Natural killer cell (primary cell): ENCODE results near the gene GSTT2. TPM values are rescaled to one million over a fixed set of nuclear protein-coding genes. Genes with fewer than 3 reads are reported as not detected.
A peak's percentile ranks its signal among the peaks of the same experiment; 100 is the strongest.

Experiments used
- ATAC-seq, 3 donors: fragments of 150-1000 bp in 2 of 3; fragments of 200-7000 bp in 1 of 3; cut with Tn5 transposase; 1 replicate in 1 of 3; 2 replicates in 2 of 3; pipeline ENCODE4 v1.10.0; 2021; ENCODE audit warnings: mild to moderate bottlenecking in 2 of 3, moderate library complexity in 2 of 3
- DNase-seq, 2 donors: peaks; one replicate each; pipeline versions ENCODE4 v3.0.0 to v3.0.0-alpha.2; 2013 to 2021; ENCODE audit warnings: mixed read lengths in 1 of 2
- H3K27ac ChIP-seq: one replicate; pipeline ENCODE4 v1.5.1; 2013; ENCODE audit warnings: mild to moderate bottlenecking, low read length
- H3K27me3 ChIP-seq: one replicate; pipeline ENCODE4 v1.6.1; 2013; ENCODE audit warnings: low read length; ENCODE audit not compliant: control insufficient read depth, insufficient read depth
- H3K36me3 ChIP-seq: one replicate; pipeline ENCODE4 v1.6.1; 2013; ENCODE audit warnings: low read length; ENCODE audit not compliant: control insufficient read depth, insufficient read depth
- H3K4me1 ChIP-seq: one replicate; pipeline ENCODE4 v1.6.1; 2013; ENCODE audit warnings: low read length; ENCODE audit not compliant: control insufficient read depth, insufficient read depth
- H3K4me3 ChIP-seq: one replicate; pipeline ENCODE4 v1.5.1; 2013; ENCODE audit warnings: low read length
- H3K9me3 ChIP-seq: one replicate; pipeline ENCODE4 v1.6.1; 2013; ENCODE audit warnings: low read length; ENCODE audit not compliant: control insufficient read depth, insufficient read depth
- H3K27ac Mint-ChIP-seq, 2 donors: one replicate each; pipeline ENCODE4 v1.8.0; 2022; ENCODE audit warnings: mild to moderate bottlenecking in 2 of 2, mixed read lengths in 2 of 2, moderate library complexity in 1 of 2
- H3K27me3 Mint-ChIP-seq, 2 donors: one replicate each; pipeline ENCODE4 v1.8.0; 2022; ENCODE audit warnings: low read depth in 2 of 2, mixed read lengths in 2 of 2
- H3K36me3 Mint-ChIP-seq: one replicate; pipeline ENCODE4 v1.8.0; 2022; ENCODE audit warnings: mixed read lengths
- H3K4me1 Mint-ChIP-seq, 2 donors: one replicate each; pipeline ENCODE4 v1.8.0; 2022; ENCODE audit warnings: mixed read lengths in 2 of 2
- H3K4me3 Mint-ChIP-seq: one replicate; pipeline ENCODE4 v1.8.0; 2022; ENCODE audit warnings: mild to moderate bottlenecking, moderate library complexity, mixed read lengths
- H3K9me3 Mint-ChIP-seq, 2 donors: one replicate each; pipeline ENCODE4 v1.8.0; 2022; ENCODE audit warnings: mixed read lengths in 2 of 2
- CTCF ChIP-seq: fragments of 200-600 bp; IDR thresholded peaks from one replicate; pipeline ENCODE4 v1.8.0; 2022; ENCODE audit warnings: antibody characterized with exemption
- WGBS: methylation state at CpG from one replicate; pipeline ENCODE4 v1.1.7; 2013; ENCODE audit warnings: missing lambda C conversion rate; ENCODE audit not compliant: insufficient coverage; 5-methylcytosine and 5-hydroxymethylcytosine counted together
- intact Hi-C: fragments of 100-400 bp; cut with micrococcal nuclease; formaldehyde crosslinking; loops from one replicate; pipeline ENCODE4 v1.14.2; 2022
- total RNA-seq, 4 donors: library from RNA; stranded (reverse); fragments of 120-200 nt in 1 of 4; gene quantifications; one replicate each; pipeline versions ENCODE4 v1.2.3 to v1.2.4, GENCODE V29; 2013 to 2022

GSTT2 gene
- total RNA-seq, 3 donors from 2014 or later (not counting 1 experiment from before 2014, with no cell fraction given) = not detected

- intact Hi-C loops = no loop called here
- no peaks in the 10 kb centered on the region for H3K36me3 Mint-ChIP-seq
Measured at GRCh38 chr22:24008022-24008283, 28.0 kb downstream of the GSTT2 start.

GRCh38 chr22:24008381-24009226 is 28.7 kb downstream of the GSTT2 start:
- H3K27ac ChIP-seq = no peak overlapping the region
- WGBS = 87% methylated on average over 6 of the region's 6 CpGs
- H3K36me3 ChIP-seq = no peaks in the 10 kb centered on the region
- no peak overlapping the region for H3K4me3 ChIP-seq
- ATAC-seq (no peak), DNase-seq (no peak)
- H3K4me1 ChIP-seq = peaks cover 13% of the 10 kb centered on the region
- Mint-ChIP-seq H3K36me3 (no peaks in the 10 kb centered on the region), H3K9me3 (no peaks in the 10 kb centered on the region), H3K4me1 (peaks cover 14 to 24% of the 10 kb centered on the region in 2 donors), H3K27ac (no peak overlapping the region), H3K27me3 (no peaks in the 10 kb centered on the region), H3K4me3 (no peak overlapping the region)
- H3K9me3 ChIP-seq = no peaks in the 10 kb centered on the region
- intact Hi-C loops = no loop called here
- no peak for TF ChIP-seq CTCF
- peaks cover 1% of the 10 kb centered on the region for H3K27me3 ChIP-seq

More at GRCh38 chr22:24008022-24008283, 28.0 kb downstream of the GSTT2 start:
- Histone ChIP-seq H3K27me3 (peaks cover 3% of the 10 kb centered on the region), H3K27ac (no peak overlapping the region), H3K36me3 (no peaks in the 10 kb centered on the region), H3K9me3 (no peaks in the 10 kb centered on the region), H3K4me3 (no peak overlapping the region), H3K4me1 (peaks cover 13% of the 10 kb centered on the region)
- Mint-ChIP-seq H3K27me3 (no peaks in the 10 kb centered on the region), H3K4me1 (peaks cover 13 to 19% of the 10 kb centered on the region in 2 donors), H3K27ac (no peak overlapping the region), H3K4me3 (no peak overlapping the region), H3K9me3 (no peaks in the 10 kb centered on the region)
- no peak for ATAC-seq
- 74% methylated on average over 1 of the region's 1 CpG for whole genome bisulfite sequencing
- no peak for DNase-seq
- no peak for TF ChIP-seq CTCF

- intact Hi-C loops = loop anchor here (2.0 to 10.0 kb wide), 2 partner anchors 145 to 223 kb away; partner anchors contain the start of gene SMARCB1
- ATAC-seq = no peak
- no peak overlapping the region for H3K4me3 Mint-ChIP-seq
- peak overlapping the region in 1 of 2 donors; percentile 95 for H3K27ac Mint-ChIP-seq
- peaks cover 18 to 27% of the 10 kb centered on the region in 2 donors for H3K4me1 Mint-ChIP-seq
- H3K9me3 Mint-ChIP-seq = no peaks in the 10 kb centered on the region
- Histone ChIP-seq H3K27me3 (no peaks in the 10 kb centered on the region), H3K9me3 (no peaks in the 10 kb centered on the region), H3K4me3 (no peak overlapping the region), H3K27ac (no peak overlapping the region), H3K4me1 (peaks cover 13% of the 10 kb centered on the region), H3K36me3 (no peaks in the 10 kb centered on the region)
- no peak for TF ChIP-seq CTCF
- H3K36me3 Mint-ChIP-seq = no peaks in the 10 kb centered on the region
- WGBS = 93% methylated on average over 7 of the region's 7 CpGs
- no peak for DNase-seq
- H3K27me3 Mint-ChIP-seq = no peaks in the 10 kb centered on the region
Measured at GRCh38 chr22:24009227-24010017, 29.5 kb downstream of the GSTT2 start.
